Astrocyte (in vitro differentiated cells and primary cell): Measurements from ENCODE around the gene AMN.

Source experiments
- EZH2 ChIP-seq: IDR thresholded peaks from 2 replicates; pipeline ENCODE4 v1.6.1; 2012; ENCODE audit warnings: mild to moderate bottlenecking, low read length, inconsistent platforms; ENCODE audit not compliant: insufficient read depth
- TF ChIP-seq, protein P1 (sequence below): IDR thresholded peaks from 2 replicates; pipeline ENCODE4 v1.5.1; 2011; ENCODE audit warnings: low read depth, mild to moderate bottlenecking, inconsistent platforms, low read length, moderate library complexity; ENCODE audit not compliant: insufficient read depth

- TF ChIP-seq, protein P1, sequence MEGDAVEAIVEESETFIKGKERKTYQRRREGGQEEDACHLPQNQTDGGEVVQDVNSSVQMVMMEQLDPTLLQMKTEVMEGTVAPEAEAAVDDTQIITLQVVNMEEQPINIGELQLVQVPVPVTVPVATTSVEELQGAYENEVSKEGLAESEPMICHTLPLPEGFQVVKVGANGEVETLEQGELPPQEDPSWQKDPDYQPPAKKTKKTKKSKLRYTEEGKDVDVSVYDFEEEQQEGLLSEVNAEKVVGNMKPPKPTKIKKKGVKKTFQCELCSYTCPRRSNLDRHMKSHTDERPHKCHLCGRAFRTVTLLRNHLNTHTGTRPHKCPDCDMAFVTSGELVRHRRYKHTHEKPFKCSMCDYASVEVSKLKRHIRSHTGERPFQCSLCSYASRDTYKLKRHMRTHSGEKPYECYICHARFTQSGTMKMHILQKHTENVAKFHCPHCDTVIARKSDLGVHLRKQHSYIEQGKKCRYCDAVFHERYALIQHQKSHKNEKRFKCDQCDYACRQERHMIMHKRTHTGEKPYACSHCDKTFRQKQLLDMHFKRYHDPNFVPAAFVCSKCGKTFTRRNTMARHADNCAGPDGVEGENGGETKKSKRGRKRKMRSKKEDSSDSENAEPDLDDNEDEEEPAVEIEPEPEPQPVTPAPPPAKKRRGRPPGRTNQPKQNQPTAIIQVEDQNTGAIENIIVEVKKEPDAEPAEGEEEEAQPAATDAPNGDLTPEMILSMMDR = no peak
- no peak for TF ChIP-seq EZH2
Measured at GRCh38 chr14:102969901-102970300, 47.4 kb downstream of the AMN start.
